Mesodermal cell (in vitro differentiated cells): ENCODE results near the gene CACNA1G.

Experiments
- H3K27ac ChIP-seq: 2 replicates; pipeline ENCODE4 v1.7.0; 2013; ENCODE audit warnings: mild to moderate bottlenecking, low read depth, low read length, moderate library complexity; ENCODE audit not compliant: severe bottlenecking
- H3K36me3 ChIP-seq: 2 replicates; pipeline ENCODE4 v1.7.1; 2013; ENCODE audit warnings: mild to moderate bottlenecking, low read length, moderate library complexity; ENCODE audit not compliant: control insufficient read depth, insufficient read depth
- H3K4me1 ChIP-seq: one replicate; pipeline ENCODE4 v1.7.1; 2013; ENCODE audit warnings: mild to moderate bottlenecking, low read length; ENCODE audit not compliant: insufficient read depth, control insufficient read depth, poor library complexity, severe bottlenecking
- H3K4me3 ChIP-seq: 2 replicates; pipeline ENCODE4 v1.7.0; 2013; ENCODE audit warnings: low read length, control low read depth, mild to moderate bottlenecking; ENCODE audit not compliant: insufficient read depth, poor library complexity, severe bottlenecking; ENCODE audit errors: extremely low read depth
- H3K9me3 ChIP-seq: 2 replicates; pipeline ENCODE4 v1.7.1; 2013; ENCODE audit warnings: mild to moderate bottlenecking, low read length, moderate library complexity; ENCODE audit not compliant: control insufficient read depth
- WGBS, 2 experiments: methylation state at CpG; one replicate each; pipeline ENCODE4 v1.1.5; 2013; ENCODE audit warnings: missing lambda C conversion rate in 2 of 2; ENCODE audit not compliant: insufficient coverage in 2 of 2; 5-methylcytosine and 5-hydroxymethylcytosine counted together

The CACNA1G gene

DNA sequence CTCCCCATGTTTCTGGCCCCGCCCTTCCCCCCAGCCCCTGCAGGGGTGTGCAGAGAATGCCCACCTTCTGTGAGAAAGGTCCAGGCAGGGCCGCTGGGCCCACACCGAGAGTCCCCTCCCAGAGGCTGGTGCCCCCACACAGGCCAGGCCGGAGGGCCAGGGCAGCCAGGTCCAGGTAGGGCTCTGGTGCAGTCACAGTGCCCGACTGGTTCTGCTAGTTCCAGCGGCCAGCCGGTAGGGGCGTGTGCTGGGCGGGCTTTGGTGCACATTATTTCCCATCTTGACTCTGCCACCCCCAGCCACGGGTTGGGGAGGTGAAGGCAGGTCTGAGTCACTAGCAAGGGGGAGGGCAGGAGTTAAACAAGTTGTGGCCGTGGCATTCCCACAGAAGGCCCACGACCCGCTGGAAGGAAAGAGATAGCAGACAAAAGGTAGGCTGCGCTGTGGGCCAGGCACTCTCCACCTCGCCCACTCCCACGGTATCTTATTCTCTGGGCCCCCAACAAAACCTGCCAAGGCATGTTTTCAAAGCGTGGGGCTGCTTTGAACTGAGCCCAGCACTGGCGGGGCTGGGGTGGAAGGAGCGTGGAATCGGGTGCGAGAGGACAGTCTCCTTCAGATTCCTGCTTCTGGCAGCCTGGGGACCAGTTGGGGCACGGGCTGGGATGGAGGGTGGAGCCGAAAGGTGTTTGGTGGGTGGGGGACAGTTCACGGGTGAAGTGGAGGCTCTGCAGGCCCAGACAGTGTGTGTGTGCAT lies 26.1 kb upstream of the CACNA1G start:
- no peaks in the 10 kb centered on the region for H3K36me3 ChIP-seq
- no peak overlapping the region for H3K27ac ChIP-seq
- peaks cover 15% of the 10 kb centered on the region for H3K4me1 ChIP-seq
- H3K9me3 ChIP-seq = no peaks in the 10 kb centered on the region
- 60 to 61% methylated on average over 20 to 21 of the region's 24 CpGs for WGBS, 2 experiments
- no peak overlapping the region for H3K4me3 ChIP-seq

DNA sequence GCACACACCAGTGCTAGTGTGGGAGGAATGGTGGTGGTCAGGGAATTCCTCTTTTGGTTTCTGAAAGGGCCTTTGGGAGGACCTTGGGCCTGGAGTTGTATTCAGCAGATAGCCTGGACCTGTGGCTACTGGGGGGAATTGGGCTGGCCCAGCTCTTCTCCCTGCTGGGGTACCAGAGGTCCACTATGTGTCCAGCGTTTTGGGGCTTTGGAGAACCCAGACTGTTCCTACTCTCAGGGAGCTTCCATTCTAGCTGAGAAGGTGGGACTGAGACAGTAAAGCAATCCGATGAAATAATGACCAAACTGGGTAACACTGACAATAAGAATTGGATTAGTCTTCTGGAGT lies 25.6 kb upstream of the CACNA1G start:
- no peaks in the 10 kb centered on the region for H3K36me3 ChIP-seq
- H3K27ac ChIP-seq = no peak overlapping the region
- WGBS, 2 experiments = 95 to 100% methylated on average over 1 to 2 of the region's 2 CpGs
- no peak overlapping the region for H3K4me3 ChIP-seq
- no peaks in the 10 kb centered on the region for H3K9me3 ChIP-seq
- H3K4me1 ChIP-seq = peaks cover 15% of the 10 kb centered on the region

DNA sequence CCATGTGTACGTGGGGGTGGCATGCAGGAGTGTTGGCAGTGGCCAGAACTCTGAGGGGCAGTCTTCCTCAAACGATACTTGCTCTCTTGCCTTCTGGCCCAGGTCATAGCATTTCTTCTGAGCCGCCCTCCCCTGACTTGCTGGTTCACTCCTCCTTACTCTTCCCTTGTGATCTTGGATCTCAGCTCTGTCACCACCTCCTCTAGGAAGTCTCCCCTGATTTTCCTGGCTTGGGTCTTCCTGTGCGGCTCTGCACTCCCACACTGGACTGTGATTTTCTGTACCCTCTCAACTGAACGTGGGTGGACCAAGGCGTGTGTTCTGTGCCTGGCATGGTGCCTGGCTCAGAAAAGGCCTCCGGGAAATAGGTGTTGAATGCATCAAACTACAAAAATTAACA lies 25.1 kb upstream of the CACNA1G start:
- Histone ChIP-seq H3K9me3 (no peaks in the 10 kb centered on the region), H3K36me3 (no peaks in the 10 kb centered on the region), H3K27ac (no peak overlapping the region), H3K4me3 (no peak overlapping the region), H3K4me1 (peaks cover 15% of the 10 kb centered on the region)
- WGBS, 2 experiments = 92 to 98% methylated on average over 4 to 5 of the region's 7 CpGs

DNA sequence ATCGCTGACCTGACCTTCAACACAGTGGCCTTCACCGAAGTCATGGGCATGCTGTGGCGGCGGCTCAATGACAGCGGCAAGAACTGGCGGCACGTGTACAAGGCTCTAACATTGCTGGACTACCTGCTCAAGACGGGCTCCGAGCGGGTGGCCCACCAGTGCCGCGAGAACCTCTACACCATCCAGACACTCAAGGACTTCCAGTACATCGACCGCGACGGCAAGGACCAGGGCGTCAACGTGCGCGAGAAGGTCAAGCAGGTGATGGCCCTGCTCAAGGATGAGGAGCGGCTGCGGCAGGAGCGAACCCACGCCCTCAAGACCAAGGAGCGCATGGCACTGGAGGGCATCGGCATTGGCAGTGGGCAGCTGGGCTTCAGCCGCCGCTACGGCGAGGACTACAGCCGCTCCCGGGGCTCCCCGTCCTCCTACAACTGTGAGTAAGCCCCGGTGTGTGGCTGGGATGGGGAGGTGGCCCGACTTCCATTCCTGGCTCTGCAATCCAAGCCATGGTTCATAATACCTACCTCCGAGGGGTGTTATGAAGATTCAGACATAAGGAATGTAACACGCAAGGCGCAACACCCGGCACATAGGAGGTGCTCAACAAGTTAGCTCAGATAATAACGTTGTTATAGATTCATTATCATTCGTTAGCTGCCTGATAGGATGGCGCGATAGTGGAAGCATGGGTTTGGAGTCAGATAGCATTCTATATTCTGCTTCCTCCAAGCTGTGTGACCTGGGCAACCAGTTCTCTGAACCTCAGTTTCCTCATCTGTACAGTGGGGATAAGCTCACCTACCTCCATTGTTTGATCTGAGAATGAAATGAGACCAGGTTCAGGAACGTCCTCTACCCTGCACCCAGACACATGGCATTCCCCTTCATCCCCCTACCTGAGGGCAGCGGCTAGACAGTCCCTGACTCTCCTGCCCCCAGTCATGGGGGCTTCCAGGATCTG lies 23.6 kb upstream of the CACNA1G start:
- Histone ChIP-seq H3K9me3 (no peaks in the 10 kb centered on the region), H3K4me3 (no peak overlapping the region), H3K4me1 (peaks cover 15% of the 10 kb centered on the region), H3K27ac (no peak overlapping the region), H3K36me3 (no peaks in the 10 kb centered on the region)
- WGBS, 2 experiments = 95 to 98% methylated on average over 38 to 42 of the region's 45 CpGs

DNA sequence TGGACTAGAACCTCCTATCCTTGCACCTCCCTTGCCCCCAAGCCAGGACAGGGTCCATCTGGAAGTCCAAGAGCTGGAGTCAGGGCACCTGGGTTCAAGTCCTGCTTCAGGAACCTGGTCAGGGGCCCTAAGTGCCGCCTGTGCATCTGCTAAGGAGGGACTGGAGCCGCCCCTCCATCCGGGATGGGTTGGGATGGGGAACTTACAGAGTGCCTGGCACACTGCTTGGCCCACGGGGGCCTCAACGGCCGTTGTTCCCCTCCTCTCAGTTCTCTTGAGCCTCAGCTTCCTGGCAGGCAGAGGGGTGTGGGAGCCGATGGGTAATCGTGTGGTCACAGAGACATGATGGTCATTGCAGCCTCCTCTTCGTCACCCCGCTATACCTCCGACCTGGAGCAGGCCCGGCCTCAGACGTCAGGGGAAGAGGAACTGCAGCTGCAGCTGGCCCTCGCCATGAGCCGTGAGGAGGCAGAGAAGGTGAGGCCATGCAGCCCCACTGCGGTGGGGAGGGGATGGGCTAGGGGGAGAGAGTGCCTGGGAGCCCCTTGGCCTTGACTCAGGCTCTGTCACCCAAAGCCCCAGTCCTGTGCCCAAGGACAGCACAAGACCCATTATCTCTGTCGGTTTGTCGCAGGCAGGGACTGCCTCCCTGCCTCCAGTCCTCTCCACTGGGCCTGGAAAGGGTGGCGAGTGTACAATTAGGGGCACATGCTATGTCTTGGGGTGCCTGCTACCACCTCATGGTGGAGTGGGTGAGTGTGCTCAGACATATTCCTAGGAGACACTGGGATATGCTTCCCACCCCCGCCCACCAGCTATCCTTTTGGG lies 22.6 kb upstream of the CACNA1G start:
- H3K27ac ChIP-seq = no peak overlapping the region
- H3K36me3 ChIP-seq = no peaks in the 10 kb centered on the region
- peaks cover 19% of the 10 kb centered on the region for H3K4me1 ChIP-seq
- H3K9me3 ChIP-seq = no peaks in the 10 kb centered on the region
- WGBS, 2 experiments = 88 to 93% methylated on average over 14 to 19 of the region's 20 CpGs
- H3K4me3 ChIP-seq = no peak overlapping the region

DNA sequence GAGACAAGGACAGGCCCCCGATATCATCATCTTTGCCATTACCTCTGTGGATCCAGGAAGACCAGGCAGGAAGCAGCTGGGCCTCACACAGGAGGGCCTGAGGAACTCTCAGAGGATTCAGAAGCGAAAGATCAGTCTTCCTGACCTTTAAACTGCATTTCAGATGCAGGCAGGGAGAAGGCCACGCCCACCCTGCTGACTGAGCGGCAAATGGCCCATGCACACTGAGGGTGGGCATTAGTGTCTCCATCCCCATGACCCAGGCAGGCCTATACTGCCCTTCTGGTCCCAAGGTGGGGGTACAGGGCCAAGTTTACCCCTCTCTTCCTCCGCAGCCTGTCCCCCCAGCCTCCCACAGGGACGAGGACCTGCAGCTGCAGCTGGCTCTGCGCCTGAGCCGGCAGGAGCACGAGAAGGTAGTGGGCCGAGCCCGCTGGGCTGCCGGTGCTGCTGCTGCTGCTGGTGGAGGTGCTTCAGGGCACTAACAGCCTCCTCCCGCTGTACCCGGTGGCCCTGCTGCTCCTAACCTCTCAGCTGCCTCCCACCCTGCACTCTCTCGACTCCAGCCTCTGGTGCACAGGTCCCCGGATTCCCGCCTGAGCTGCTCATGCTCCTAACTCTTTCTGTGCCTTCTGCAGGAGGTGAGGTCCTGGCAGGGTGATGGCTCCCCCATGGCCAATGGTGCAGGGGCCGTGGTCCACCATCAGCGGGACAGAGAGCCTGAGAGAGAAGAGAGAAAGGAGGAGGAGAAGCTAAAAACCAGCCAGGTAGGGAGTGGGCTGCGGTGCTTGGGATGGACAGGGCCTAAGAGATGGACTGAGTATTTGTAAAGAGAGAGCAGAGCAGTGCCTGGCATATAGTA lies 21.7 kb upstream of the CACNA1G start:
- Histone ChIP-seq H3K27ac (no peak overlapping the region), H3K4me1 (peaks cover 12% of the 10 kb centered on the region)
- 82 to 84% methylated on average over 17 to 19 of the region's 20 CpGs for WGBS, 2 experiments

DNA sequence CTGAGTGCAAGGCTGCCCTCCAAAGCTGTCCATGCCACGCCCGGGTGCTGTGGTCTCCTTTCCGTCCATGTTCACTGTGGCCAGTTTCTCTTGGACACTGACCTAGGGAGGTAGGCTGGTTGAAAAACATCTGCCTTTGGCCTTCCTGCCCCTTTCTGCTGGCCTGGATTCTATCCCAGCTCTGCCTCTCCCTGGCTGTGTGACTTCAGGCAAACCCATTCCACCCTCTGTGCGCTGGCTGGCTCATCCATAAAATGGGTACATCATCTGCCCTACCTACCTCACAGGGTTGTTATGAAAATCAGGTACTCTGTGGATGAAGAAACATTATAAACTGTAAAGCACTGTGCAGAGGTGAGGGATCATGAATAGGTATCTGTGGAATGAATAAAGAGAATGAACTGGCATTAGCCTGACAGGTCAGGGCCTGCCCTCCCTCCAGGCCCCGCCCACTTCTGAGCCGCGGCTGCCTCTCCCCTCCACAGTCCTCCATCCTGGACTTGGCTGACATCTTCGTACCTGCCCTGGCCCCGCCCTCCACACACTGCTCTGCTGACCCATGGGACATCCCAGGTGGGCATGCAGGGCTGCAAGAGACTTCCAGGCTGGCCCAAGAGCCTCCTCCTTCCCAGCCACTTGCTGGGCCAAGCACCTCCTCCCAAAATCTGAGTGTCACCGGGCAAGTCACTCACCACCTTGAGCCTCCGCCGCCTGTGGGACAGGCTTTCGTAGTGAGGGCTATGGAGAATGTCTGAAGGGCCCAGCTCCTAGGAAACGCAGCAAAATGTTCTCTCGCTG lies 20.6 kb upstream of the CACNA1G start:
- WGBS, 2 experiments = 77 to 79% methylated on average over 11 to 13 of the region's 15 CpGs
- Histone ChIP-seq H3K36me3 (no peaks in the 10 kb centered on the region), H3K9me3 (no peaks in the 10 kb centered on the region), H3K4me3 (no peak overlapping the region), H3K27ac (no peak overlapping the region), H3K4me1 (peaks cover 7% of the 10 kb centered on the region)

More for the DNA sequence above, 21.7 kb upstream of the CACNA1G start:
- Histone ChIP-seq H3K36me3 (no peaks in the 10 kb centered on the region), H3K9me3 (no peaks in the 10 kb centered on the region), H3K4me3 (no peak overlapping the region)

DNA sequence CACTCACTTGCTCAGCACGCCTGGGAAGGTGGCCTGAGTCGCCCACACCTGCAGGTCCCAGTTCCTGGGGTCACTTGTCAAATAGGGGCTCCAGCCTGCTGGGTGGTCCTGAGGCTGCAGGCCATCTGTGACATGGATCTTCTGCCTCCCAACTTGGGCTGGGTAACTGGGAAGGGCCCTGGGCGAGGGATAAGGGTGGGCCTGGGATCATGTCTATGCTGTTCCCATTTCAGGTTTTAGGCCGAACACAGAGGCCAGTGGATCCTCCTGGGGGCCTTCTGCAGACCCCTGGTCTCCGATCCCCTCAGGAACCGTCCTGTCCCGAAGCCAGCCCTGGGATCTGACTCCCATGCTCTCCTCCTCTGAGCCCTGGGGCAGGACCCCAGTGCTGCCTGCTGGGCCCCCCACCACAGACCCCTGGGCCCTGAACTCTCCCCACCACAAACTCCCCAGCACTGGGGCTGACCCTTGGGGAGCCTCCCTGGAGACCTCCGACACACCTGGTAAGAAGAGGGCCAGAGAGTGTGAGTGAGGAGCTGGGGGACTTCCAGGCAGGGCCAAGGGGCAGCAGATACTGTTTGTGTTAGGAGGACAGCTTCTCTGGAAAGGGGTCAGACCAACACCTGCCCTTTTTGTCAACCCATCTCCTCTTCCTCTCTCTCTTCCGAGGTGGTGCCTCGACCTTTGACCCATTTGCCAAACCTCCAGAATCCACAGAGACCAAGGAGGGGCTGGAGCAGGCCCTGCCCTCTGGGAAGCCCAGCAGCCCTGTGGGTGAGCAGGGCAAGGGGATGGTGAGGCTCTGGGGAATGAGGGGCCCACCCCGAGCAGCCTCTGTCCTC lies 19.7 kb upstream of the CACNA1G start:
- Histone ChIP-seq H3K4me1 (peaks cover 7% of the 10 kb centered on the region), H3K36me3 (no peaks in the 10 kb centered on the region), H3K4me3 (no peak overlapping the region), H3K27ac (no peak overlapping the region), H3K9me3 (no peaks in the 10 kb centered on the region)
- 92 to 97% methylated on average over 5 to 8 of the region's 11 CpGs for WGBS, 2 experiments

DNA sequence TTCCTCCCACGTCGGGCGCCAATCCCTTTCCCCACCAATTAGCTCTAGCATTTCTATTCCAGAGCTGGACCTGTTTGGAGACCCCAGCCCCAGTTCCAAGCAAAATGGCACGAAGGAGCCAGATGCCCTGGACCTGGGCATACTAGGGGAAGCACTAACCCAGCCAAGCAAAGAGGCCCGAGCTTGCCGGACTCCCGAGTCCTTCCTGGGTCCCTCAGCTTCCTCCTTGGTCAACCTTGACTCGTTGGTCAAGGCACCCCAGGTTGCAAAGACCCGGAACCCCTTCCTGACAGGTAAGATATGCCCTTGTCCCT lies 19.2 kb upstream of the CACNA1G start:
- WGBS, 2 experiments = 79 to 81% methylated on average over 5 to 8 of the region's 9 CpGs
- H3K27ac ChIP-seq = no peak overlapping the region
- no peaks in the 10 kb centered on the region for H3K9me3 ChIP-seq
- peak overlapping the region; percentile 45 for H3K4me3 ChIP-seq
- no peaks in the 10 kb centered on the region for H3K36me3 ChIP-seq
- peaks cover 7% of the 10 kb centered on the region for H3K4me1 ChIP-seq
